SH-SY5Y (cell line): ENCODE measurements around the gene RRP12.

Source experiments
- GATA2 ChIP-seq: IDR thresholded peaks from 2 replicates; pipeline ENCODE4 v1.6.1; 2011; ENCODE audit warnings: mild to moderate bottlenecking, low read depth, low read length
- GATA3 ChIP-seq: IDR thresholded peaks from 2 replicates; pipeline ENCODE4 v1.6.1; 2011; ENCODE audit warnings: low read depth, mild to moderate bottlenecking, low read length, moderate library complexity

DNA sequence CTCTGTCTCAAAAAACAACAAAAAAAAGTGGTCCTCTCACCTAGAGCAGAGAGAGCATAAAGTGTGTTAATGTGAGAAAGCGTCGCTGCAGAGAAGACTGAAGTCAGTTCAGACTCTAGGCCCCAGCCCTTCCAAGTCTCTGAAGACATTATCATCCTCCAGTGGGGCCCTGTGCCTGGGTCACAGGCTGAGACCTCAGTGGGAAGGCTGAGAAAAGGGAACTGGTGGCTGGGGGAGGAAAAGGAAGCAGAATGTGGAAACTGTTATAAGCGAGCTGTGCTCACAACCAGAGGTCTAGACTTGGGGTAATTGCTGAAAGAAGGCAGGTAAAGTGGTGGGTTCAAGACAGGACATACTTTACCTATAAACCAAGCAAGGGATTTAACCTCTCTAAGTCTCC, 4.9 kb upstream of the RRP12 start:
- TF ChIP-seq GATA2 (no peak), GATA3 (no peak)
